ENCODE data around the gene ASB4. TPM values are rescaled to one million over a fixed set of nuclear protein-coding genes. Genes with fewer than 3 reads are reported as not detected.

ASB4 gene
- total RNA-seq, 2 donors from 2014 or later: 0.57 TPM; not detected in 1

- H3K9me3 ChIP-seq: no peaks in the 10 kb centered on the region
- DNase-seq (ENCODE audit: low spot score): no peak
- H3K4me1 ChIP-seq (replicated peaks): no peaks in the 10 kb centered on the region
- no peak for TF ChIP-seq CTCF (IDR thresholded peaks at IDR 0.05)
- no peak for TF ChIP-seq POLR2A (IDR thresholded peaks at IDR 0.05)
- no peak for TF ChIP-seq POLR2AphosphoS5 (IDR thresholded peaks at IDR 0.05)
- H3K4me3 ChIP-seq: no peak overlapping the region
- intact Hi-C loops (cut with DNase I): loop anchor here (10.0 kb wide), 2 partner anchors 268 to 1028 kb away; no protein-coding TSS in a partner anchor
- no peaks in the 10 kb centered on the region for H3K27me3 ChIP-seq (replicated peaks; ENCODE audit: insufficient read depth)
- no peak overlapping the region for H3K27ac ChIP-seq
- WGBS: 18% methylated on average over 8 of the region's 8 CpGs
- H3K36me3 ChIP-seq: no peaks in the 10 kb centered on the region
Measured at GRCh38 chr7:95472581-95473161, 13.1 kb upstream of the ASB4 start.

DNA sequence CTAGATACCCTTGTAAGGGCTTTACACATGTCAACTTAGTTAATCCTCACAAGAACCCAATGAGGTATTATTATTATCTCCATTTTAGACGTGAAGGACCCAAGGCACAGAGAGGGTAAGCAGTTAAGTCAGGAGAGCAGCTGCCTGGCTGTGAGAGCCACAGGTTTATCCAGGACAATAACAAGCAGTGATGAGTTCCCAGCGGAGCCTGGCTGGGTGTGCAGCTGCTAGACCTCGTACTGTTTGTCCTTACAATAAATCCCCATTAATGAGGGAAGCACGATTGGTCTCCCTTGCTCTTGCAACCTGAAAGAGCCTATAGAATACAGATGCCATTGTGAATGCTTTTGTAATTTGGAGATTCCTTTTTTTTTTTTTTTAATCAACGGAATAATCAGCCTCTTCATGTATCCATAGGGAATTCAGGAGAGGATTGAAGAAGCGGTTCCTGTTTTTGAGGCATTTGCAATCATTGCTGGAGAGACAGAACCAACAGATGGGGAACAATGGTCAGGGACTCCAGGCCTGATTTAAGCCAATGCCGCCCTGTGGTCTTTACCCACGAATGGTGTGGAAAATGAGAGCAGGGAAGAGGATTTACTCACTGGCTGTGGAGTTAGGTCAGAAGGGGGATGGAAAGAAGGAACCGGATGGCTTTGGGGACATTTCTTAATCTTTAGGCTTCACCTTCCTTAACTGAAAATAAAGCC lies 12.3 kb upstream of the ASB4 start:
- no peak for DNase-seq (ENCODE audit: low spot score)
- TF ChIP-seq CTCF (IDR thresholded peaks at IDR 0.05): no peak
- TF ChIP-seq POLR2AphosphoS5 (IDR thresholded peaks at IDR 0.05): no peak
- TF ChIP-seq POLR2A (IDR thresholded peaks at IDR 0.05): no peak
- H3K9me3 ChIP-seq: no peaks in the 10 kb centered on the region
- H3K36me3 ChIP-seq: no peaks in the 10 kb centered on the region
- no peak overlapping the region for H3K27ac ChIP-seq
- H3K27me3 ChIP-seq (replicated peaks; ENCODE audit: insufficient read depth): no peaks in the 10 kb centered on the region
- no peaks in the 10 kb centered on the region for H3K4me1 ChIP-seq (replicated peaks)
- H3K4me3 ChIP-seq: no peak overlapping the region
- intact Hi-C loops (cut with DNase I): loop anchor here (10.0 kb wide), 2 partner anchors 269 to 1029 kb away; no protein-coding TSS in a partner anchor
- WGBS: 72% methylated on average over 9 of the region's 9 CpGs

- intact Hi-C loops (cut with DNase I): loop anchor here (10.0 kb wide), 2 partner anchors 271 to 1031 kb away; no protein-coding TSS in a partner anchor
- H3K4me3 ChIP-seq: no peak overlapping the region
- WGBS: 76% methylated on average over 9 of the region's 9 CpGs
- H3K9me3 ChIP-seq: no peaks in the 10 kb centered on the region
- no peak overlapping the region for H3K27ac ChIP-seq
- TF ChIP-seq CTCF (IDR thresholded peaks at IDR 0.05): no peak
- TF ChIP-seq POLR2A (IDR thresholded peaks at IDR 0.05): no peak
- TF ChIP-seq POLR2AphosphoS5 (IDR thresholded peaks at IDR 0.05): no peak
- H3K36me3 ChIP-seq: no peaks in the 10 kb centered on the region
- H3K27me3 ChIP-seq (replicated peaks; ENCODE audit: insufficient read depth): no peaks in the 10 kb centered on the region
- no peak for DNase-seq (ENCODE audit: low spot score)
- no peaks in the 10 kb centered on the region for H3K4me1 ChIP-seq (replicated peaks)
Measured at GRCh38 chr7:95476072-95476847, 9.5 kb upstream of the ASB4 start.

GRCh38 chr7:95476904-95477594 lies 8.7 kb upstream of the ASB4 start:
- Histone ChIP-seq H3K4me3 (no peak overlapping the region), H3K27ac (no peak overlapping the region), H3K27me3 (replicated peaks; ENCODE audit: insufficient read depth) (no peaks in the 10 kb centered on the region), H3K4me1 (replicated peaks) (no peaks in the 10 kb centered on the region), H3K9me3 (no peaks in the 10 kb centered on the region), H3K36me3 (no peaks in the 10 kb centered on the region)
- 9% methylated on average over 11 of the region's 11 CpGs for WGBS
- peak; percentile 64 for DNase-seq (ENCODE audit: low spot score)
- no peak for TF ChIP-seq POLR2A (IDR thresholded peaks at IDR 0.05)
- peak; percentile 34 for TF ChIP-seq POLR2AphosphoS5 (IDR thresholded peaks at IDR 0.05)
- TF ChIP-seq CTCF (IDR thresholded peaks at IDR 0.05): peak; percentile 24 to 75 (median 72)
- intact Hi-C loops (cut with DNase I): loop anchor here (10.0 kb wide), 2 partner anchors 272 to 1032 kb away; no protein-coding TSS in a partner anchor

Measured in prostate gland (tissue), 2 donors.